Measurements from ENCODE around the gene DOCK7.

DOCK7 gene

DNA sequence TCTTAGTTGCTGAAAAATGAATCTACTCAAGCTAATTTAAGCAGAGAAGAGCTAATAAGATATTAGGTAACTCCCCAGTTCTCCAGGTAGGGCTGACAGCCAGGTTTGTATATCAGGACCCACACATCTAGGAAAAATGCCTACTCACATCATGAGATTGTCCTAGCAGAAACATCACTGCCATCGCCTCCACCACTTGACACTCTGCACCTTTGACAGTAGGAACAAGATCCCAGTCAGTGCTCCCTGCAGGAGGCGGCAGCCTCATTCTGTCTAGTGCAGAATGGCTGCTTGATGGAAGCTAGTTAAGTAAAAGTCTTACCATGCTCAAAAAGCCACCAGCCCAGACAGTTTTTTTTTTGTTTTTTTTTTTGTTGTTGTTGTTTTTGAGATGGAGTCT, 282.9 kb downstream of the DOCK7 start:
- no peak for DNase-seq (ENCODE audit: low spot score)

Data from hepatic stellate cell (primary cell).